Natural killer cell (primary cell): ENCODE results near the gene ZNF30. TPM values are rescaled to one million over a fixed set of nuclear protein-coding genes. Genes with fewer than 3 reads are reported as not detected.

ENCODE experiments used
- ATAC-seq, 3 donors: fragments of 150-1000 bp in 2 of 3; fragments of 200-7000 bp in 1 of 3; cut with Tn5 transposase; 1 replicate in 1 of 3; 2 replicates in 2 of 3; pipeline ENCODE4 v1.10.0; 2021; ENCODE audit warnings: mild to moderate bottlenecking in 2 of 3, moderate library complexity in 2 of 3
- DNase-seq, 2 donors: peaks; one replicate each; pipeline versions ENCODE4 v3.0.0 to v3.0.0-alpha.2; 2013 to 2021; ENCODE audit warnings: mixed read lengths in 1 of 2
- H3K27ac ChIP-seq: one replicate; pipeline ENCODE4 v1.5.1; 2013; ENCODE audit warnings: mild to moderate bottlenecking, low read length
- H3K27me3 ChIP-seq: one replicate; pipeline ENCODE4 v1.6.1; 2013; ENCODE audit warnings: low read length; ENCODE audit not compliant: control insufficient read depth, insufficient read depth
- H3K36me3 ChIP-seq: one replicate; pipeline ENCODE4 v1.6.1; 2013; ENCODE audit warnings: low read length; ENCODE audit not compliant: control insufficient read depth, insufficient read depth
- H3K4me1 ChIP-seq: one replicate; pipeline ENCODE4 v1.6.1; 2013; ENCODE audit warnings: low read length; ENCODE audit not compliant: control insufficient read depth, insufficient read depth
- H3K4me3 ChIP-seq: one replicate; pipeline ENCODE4 v1.5.1; 2013; ENCODE audit warnings: low read length
- H3K9me3 ChIP-seq: one replicate; pipeline ENCODE4 v1.6.1; 2013; ENCODE audit warnings: low read length; ENCODE audit not compliant: control insufficient read depth, insufficient read depth
- H3K27ac Mint-ChIP-seq, 2 donors: one replicate each; pipeline ENCODE4 v1.8.0; 2022; ENCODE audit warnings: mild to moderate bottlenecking in 2 of 2, mixed read lengths in 2 of 2, moderate library complexity in 1 of 2
- H3K27me3 Mint-ChIP-seq, 2 donors: one replicate each; pipeline ENCODE4 v1.8.0; 2022; ENCODE audit warnings: low read depth in 2 of 2, mixed read lengths in 2 of 2
- H3K36me3 Mint-ChIP-seq: one replicate; pipeline ENCODE4 v1.8.0; 2022; ENCODE audit warnings: mixed read lengths
- H3K4me1 Mint-ChIP-seq, 2 donors: one replicate each; pipeline ENCODE4 v1.8.0; 2022; ENCODE audit warnings: mixed read lengths in 2 of 2
- H3K4me3 Mint-ChIP-seq: one replicate; pipeline ENCODE4 v1.8.0; 2022; ENCODE audit warnings: mild to moderate bottlenecking, moderate library complexity, mixed read lengths
- H3K9me3 Mint-ChIP-seq, 2 donors: one replicate each; pipeline ENCODE4 v1.8.0; 2022; ENCODE audit warnings: mixed read lengths in 2 of 2
- CTCF ChIP-seq: fragments of 200-600 bp; IDR thresholded peaks from one replicate; pipeline ENCODE4 v1.8.0; 2022; ENCODE audit warnings: antibody characterized with exemption
- WGBS: methylation state at CpG from one replicate; pipeline ENCODE4 v1.1.7; 2013; ENCODE audit warnings: missing lambda C conversion rate; ENCODE audit not compliant: insufficient coverage; 5-methylcytosine and 5-hydroxymethylcytosine counted together
- intact Hi-C: fragments of 100-400 bp; cut with micrococcal nuclease; formaldehyde crosslinking; loops from one replicate; pipeline ENCODE4 v1.14.2; 2022
- total RNA-seq, 4 donors: library from RNA; stranded (reverse); fragments of 120-200 nt in 1 of 4; gene quantifications; one replicate each; pipeline versions ENCODE4 v1.2.3 to v1.2.4, GENCODE V29; 2013 to 2022

Gene ZNF30
- total RNA-seq, 3 donors from 2014 or later (not counting 1 experiment from before 2014, with no cell fraction given), result 2.7 to 4.3 (median 3.8) TPM

- TF ChIP-seq CTCF, result no peak
- Mint-ChIP-seq H3K4me3 (peak overlapping the region; percentile 25), H3K9me3 (no peaks in the 10 kb centered on the region), H3K27ac (no peak overlapping the region), H3K4me1 (peaks cover 13 to 14% of the 10 kb centered on the region in 2 donors), H3K27me3 (peaks cover 3 to 7% of the 10 kb centered on the region in 2 donors), H3K36me3 (no peaks in the 10 kb centered on the region)
- Histone ChIP-seq H3K4me3 (no peak overlapping the region), H3K27me3 (no peaks in the 10 kb centered on the region), H3K4me1 (peaks cover 10% of the 10 kb centered on the region), H3K36me3 (no peaks in the 10 kb centered on the region), H3K27ac (no peak overlapping the region), H3K9me3 (no peaks in the 10 kb centered on the region)
- no peak for DNase-seq
- ATAC-seq, result no peak
- intact Hi-C loops, result no loop called here
- 91% methylated on average over 15 of the region's 15 CpGs for WGBS
Observed at GRCh38 chr19:34925278-34925855, 1.3 kb upstream of the ZNF30 start.

- Mint-ChIP-seq H3K36me3 (no peaks in the 10 kb centered on the region), H3K9me3 (no peaks in the 10 kb centered on the region), H3K27me3 (peaks cover 3 to 7% of the 10 kb centered on the region in 2 donors), H3K4me3 (peak overlapping the region; percentile 94), H3K27ac (peak overlapping the region in 1 of 2 donors; percentile 83), H3K4me1 (peaks cover 13 to 14% of the 10 kb centered on the region in 2 donors)
- ATAC-seq (no peak), DNase-seq (no peak)
- Histone ChIP-seq H3K4me1 (peaks cover 10% of the 10 kb centered on the region), H3K27me3 (no peaks in the 10 kb centered on the region), H3K9me3 (no peaks in the 10 kb centered on the region), H3K4me3 (peak overlapping the region; percentile 90), H3K36me3 (no peaks in the 10 kb centered on the region), H3K27ac (peak overlapping the region; percentile 52)
- no peak for TF ChIP-seq CTCF
- no CpG with 5 or more reads among the region's 3 CpGs for WGBS
- intact Hi-C loops, result no loop called here
Observed at GRCh38 chr19:34926361-34926684, 380 bp upstream of the ZNF30 start.

- Histone ChIP-seq H3K4me3 (no peak overlapping the region), H3K27me3 (no peaks in the 10 kb centered on the region), H3K4me1 (peaks cover 3% of the 10 kb centered on the region), H3K9me3 (no peaks in the 10 kb centered on the region), H3K27ac (no peak overlapping the region), H3K36me3 (peaks cover 10% of the 10 kb centered on the region)
- WGBS, result 100% methylated on average over 5 of the region's 6 CpGs
- ATAC-seq, result no peak
- H3K27ac Mint-ChIP-seq, result no peak overlapping the region
- peaks cover 19% of the 10 kb centered on the region for H3K36me3 Mint-ChIP-seq
- H3K4me3 Mint-ChIP-seq, result no peak overlapping the region
- no peak for DNase-seq
- no peak for TF ChIP-seq CTCF
- intact Hi-C loops, result no loop called here
- H3K27me3 Mint-ChIP-seq, result no peaks in the 10 kb centered on the region
- no peaks in the 10 kb centered on the region for H3K9me3 Mint-ChIP-seq
- H3K4me1 Mint-ChIP-seq, result peaks cover 4% of the 10 kb centered on the region in 2 donors
Observed at GRCh38 chr19:34932494-34932893, 5.8 kb downstream of the ZNF30 start.

GRCh38 chr19:34936184-34936583, 9.5 kb downstream of the ZNF30 start:
- no peaks in the 10 kb centered on the region for H3K4me1 Mint-ChIP-seq
- no peak overlapping the region for H3K27ac Mint-ChIP-seq
- Histone ChIP-seq H3K4me1 (no peaks in the 10 kb centered on the region), H3K36me3 (peaks cover 10% of the 10 kb centered on the region), H3K9me3 (no peaks in the 10 kb centered on the region), H3K4me3 (no peak overlapping the region), H3K27me3 (no peaks in the 10 kb centered on the region), H3K27ac (no peak overlapping the region)
- H3K27me3 Mint-ChIP-seq, result no peaks in the 10 kb centered on the region
- ATAC-seq, result no peak
- DNase-seq, result no peak
- peaks cover 19% of the 10 kb centered on the region for H3K36me3 Mint-ChIP-seq
- peaks cover 0 to 2% of the 10 kb centered on the region in 2 donors for H3K9me3 Mint-ChIP-seq
- intact Hi-C loops, result no loop called here
- 98% methylated on average over 3 of the region's 4 CpGs for WGBS
- H3K4me3 Mint-ChIP-seq, result no peak overlapping the region
- TF ChIP-seq CTCF, result no peak
